HEK293 (cell line): Measurements from ENCODE around the gene MTHFSD.

ENCODE experiments used
- CTCF ChIA-PET: fragments of 350-600 bp; formaldehyde crosslinking; extraction: SDS; loops from one replicate; lab custom pipeline; 2021; ENCODE audit warnings: antibody characterized with exemption; lab: Yijun Ruan, JAX
- POLR2A ChIA-PET: fragments of 300-600 bp; formaldehyde crosslinking; extraction: SDS; loops from one replicate; lab custom pipeline; 2020; ENCODE audit warnings: antibody characterized with exemption, inconsistent platforms; lab: Yijun Ruan, JAX
- H3K27ac ChIP-seq: fragments of 200-500 bp; sonication (Bioruptor generic); 2 replicates; pipeline ENCODE4 v1.5.1; 2014; ENCODE audit warnings: low read depth, low read length, control low read depth, inconsistent platforms; ENCODE audit errors: extremely low read depth
- H3K36me3 ChIP-seq, 2 experiments: fragments of 200-500 bp in 1 of 2; sonication (Bioruptor generic) in 1 of 2; 1 replicate in 1 of 2; 2 replicates in 1 of 2; pipeline ENCODE4 v1.5.1; 2014 to 2017; ENCODE audit warnings: inconsistent platforms in 2 of 2, low read length in 2 of 2; ENCODE audit not compliant: control insufficient read depth in 2 of 2, insufficient read depth in 1 of 2
- H3K4me1 ChIP-seq: fragments of 200-500 bp; sonication (Bioruptor generic); 2 replicates; pipeline ENCODE4 v1.5.1; 2014; ENCODE audit warnings: mild to moderate bottlenecking, low read length, inconsistent platforms; ENCODE audit not compliant: control insufficient read depth, insufficient read depth
- H3K4me3 ChIP-seq: 2 replicates; pipeline ENCODE4 v1.5.1; 2011; ENCODE audit warnings: low read depth, mild to moderate bottlenecking, control low read depth, low read length, moderate library complexity
- H3K9me3 ChIP-seq: fragments of 200-500 bp; sonication (Bioruptor generic); 2 replicates; pipeline ENCODE4 v1.5.1; 2014; ENCODE audit warnings: low read depth, low read length, inconsistent platforms; ENCODE audit not compliant: control insufficient read depth, insufficient read depth
- HOXD13 ChIP-seq: sonication (generic); formaldehyde crosslinking; IDR thresholded peaks from 2 replicates; pipeline ENCODE4 v1.8.0; 2022; ENCODE audit warnings: missing genetic modification reagents, borderline replicate concordance
- SCRT1 ChIP-seq: fragments of 450-650 bp; formaldehyde crosslinking; IDR thresholded peaks from 2 replicates; pipeline ENCODE4 v1.5.1; 2016; ENCODE audit warnings: missing biosample characterization, missing genetic modification characterization, borderline replicate concordance
- ZBTB11 ChIP-seq: fragments of 450-650 bp; formaldehyde crosslinking; conservative IDR thresholded peaks from 2 replicates; pipeline ENCODE4 v1.5.1; 2016; ENCODE audit warnings: low read depth, missing biosample characterization, missing genetic modification characterization
- ZNF121 ChIP-seq: fragments of 450-650 bp; formaldehyde crosslinking; IDR thresholded peaks from 2 replicates; pipeline ENCODE4 v1.5.1; 2016; ENCODE audit warnings: missing biosample characterization, missing genetic modification characterization
- ZNF140 ChIP-seq: fragments of 450-650 bp; formaldehyde crosslinking; IDR thresholded peaks from 2 replicates; pipeline ENCODE4 v1.5.1; 2016; ENCODE audit warnings: missing biosample characterization, missing genetic modification characterization
- ZNF175 ChIP-seq: fragments of 450-650 bp; formaldehyde crosslinking; IDR thresholded peaks from 2 replicates; pipeline ENCODE4 v1.5.1; 2016; ENCODE audit warnings: missing biosample characterization, missing genetic modification characterization
- ZNF24 ChIP-seq: fragments of 450-650 bp; formaldehyde crosslinking; IDR thresholded peaks from 2 replicates; pipeline ENCODE4 v1.5.1; 2016; ENCODE audit warnings: missing biosample characterization, missing genetic modification characterization
- ZNF248 ChIP-seq: fragments of 450-650 bp; formaldehyde crosslinking; IDR thresholded peaks from 2 replicates; pipeline ENCODE4 v1.5.1; 2017; ENCODE audit warnings: missing biosample characterization, missing genetic modification characterization
- ZNF596 ChIP-seq: fragments of 450-650 bp; IDR thresholded peaks from 2 replicates; pipeline ENCODE4 v1.5.0; 2018; ENCODE audit warnings: missing biosample characterization, mild to moderate bottlenecking, missing genetic modification characterization, moderate library complexity
- ZNF660 ChIP-seq: fragments of 450-650 bp; IDR thresholded peaks from 2 replicates; pipeline ENCODE4 v1.5.1; 2018; ENCODE audit warnings: missing biosample characterization, mild to moderate bottlenecking, missing genetic modification characterization
- ZNF677 ChIP-seq: fragments of 450-650 bp; IDR thresholded peaks from 2 replicates; pipeline ENCODE4 v1.5.0; 2018; ENCODE audit warnings: missing biosample characterization, mild to moderate bottlenecking, missing genetic modification characterization, moderate library complexity
- ZNF747 ChIP-seq: fragments of 450-650 bp; formaldehyde crosslinking; IDR thresholded peaks from 2 replicates; pipeline ENCODE4 v1.5.1; 2016; ENCODE audit warnings: missing biosample characterization, missing genetic modification characterization
- ZNF76 ChIP-seq: fragments of 450-650 bp; formaldehyde crosslinking; IDR thresholded peaks from 2 replicates; pipeline ENCODE4; 2016; ENCODE audit warnings: low read depth, missing biosample characterization, missing genetic modification characterization, borderline replicate concordance
- ZNF792 ChIP-seq: fragments of 450-650 bp; formaldehyde crosslinking; IDR thresholded peaks from 2 replicates; pipeline ENCODE4 v1.5.1; 2016; ENCODE audit warnings: missing biosample characterization, missing genetic modification characterization
- ZSCAN16 ChIP-seq: fragments of 450-650 bp; formaldehyde crosslinking; IDR thresholded peaks from 2 replicates; pipeline ENCODE4 v1.5.1; 2016; ENCODE audit warnings: missing biosample characterization, missing genetic modification characterization
- ZSCAN30 ChIP-seq: fragments of 450-650 bp; IDR thresholded peaks from 2 replicates; pipeline ENCODE4 v1.5.1; 2018; ENCODE audit warnings: missing biosample characterization, mild to moderate bottlenecking, missing genetic modification characterization, moderate library complexity
- TF ChIP-seq, protein P1 (sequence below): fragments of 450-650 bp; formaldehyde crosslinking; IDR thresholded peaks from 2 replicates; pipeline ENCODE4 v1.5.1; 2016; ENCODE audit warnings: missing biosample characterization, missing genetic modification characterization
- TF ChIP-seq, protein P2 (sequence below): fragments of 450-650 bp; formaldehyde crosslinking; IDR thresholded peaks from 2 replicates; pipeline ENCODE4 v1.5.1; 2016; ENCODE audit warnings: missing biosample characterization, missing genetic modification characterization

MTHFSD gene

DNA sequence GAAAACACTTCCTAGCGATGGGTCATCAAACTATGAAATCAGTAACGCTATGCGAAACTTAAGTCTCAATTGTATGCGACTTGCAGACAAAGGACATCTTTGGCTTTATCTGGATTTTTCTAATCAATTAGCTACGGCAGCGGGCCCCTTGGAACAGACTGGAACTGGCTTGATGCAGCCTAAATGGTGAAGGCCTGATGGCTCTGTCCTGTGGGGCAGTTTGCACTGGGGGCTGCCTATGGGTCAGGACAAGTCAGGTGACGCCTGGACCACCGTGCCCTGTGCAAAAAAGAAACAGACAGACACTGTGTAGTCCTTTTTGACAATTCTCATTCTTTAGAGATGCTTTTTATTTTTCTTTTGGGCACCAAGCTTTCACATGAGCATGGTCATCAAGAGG is 22.0 kb downstream of the MTHFSD start:
- Histone ChIP-seq H3K4me3 (no peak overlapping the region), H3K27ac (no peak overlapping the region)
- ChIA-PET CTCF (interaction anchor here (0.6 to 0.7 kb wide), 2 partner anchors 120 to 1236 kb away, joined by 3 read pairs; no protein-coding TSS in a partner anchor), POLR2A (no interaction called here)
- no peak for TF ChIP-seq ZNF140 (tag by site-specific recombination)
- TF ChIP-seq SCRT1: no peak
- TF ChIP-seq ZNF792 (tag by site-specific recombination): no peak
- TF ChIP-seq, protein P1, sequence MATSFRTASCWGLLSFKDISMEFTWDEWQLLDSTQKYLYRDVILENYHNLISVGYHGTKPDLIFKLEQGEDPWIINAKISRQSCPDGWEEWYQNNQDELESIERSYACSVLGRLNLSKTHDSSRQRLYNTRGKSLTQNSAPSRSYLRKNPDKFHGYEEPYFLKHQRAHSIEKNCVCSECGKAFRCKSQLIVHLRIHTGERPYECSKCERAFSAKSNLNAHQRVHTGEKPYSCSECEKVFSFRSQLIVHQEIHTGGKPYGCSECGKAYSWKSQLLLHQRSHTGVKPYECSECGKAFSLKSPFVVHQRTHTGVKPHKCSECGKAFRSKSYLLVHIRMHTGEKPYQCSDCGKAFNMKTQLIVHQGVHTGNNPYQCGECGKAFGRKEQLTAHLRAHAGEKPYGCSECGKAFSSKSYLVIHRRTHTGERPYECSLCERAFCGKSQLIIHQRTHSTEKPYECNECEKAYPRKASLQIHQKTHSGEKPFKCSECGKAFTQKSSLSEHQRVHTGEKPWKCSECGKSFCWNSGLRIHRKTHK (tag by site-specific recombination): no peak
- TF ChIP-seq ZBTB11 (tag by site-specific recombination): no peak
- TF ChIP-seq ZNF76 (tag by site-specific recombination): no peak
- no peak for TF ChIP-seq ZSCAN30 (tag by site-specific recombination)
- no peak for TF ChIP-seq ZNF596 (tag by site-specific recombination)
- TF ChIP-seq, all 188 proteins: peak for 0
- H3K9me3 ChIP-seq: no peaks in the 10 kb centered on the region
- H3K4me1 ChIP-seq: no peaks in the 10 kb centered on the region
- H3K36me3 ChIP-seq: peaks cover 5 to 34% of the 10 kb centered on the region in 2 experiments

DNA sequence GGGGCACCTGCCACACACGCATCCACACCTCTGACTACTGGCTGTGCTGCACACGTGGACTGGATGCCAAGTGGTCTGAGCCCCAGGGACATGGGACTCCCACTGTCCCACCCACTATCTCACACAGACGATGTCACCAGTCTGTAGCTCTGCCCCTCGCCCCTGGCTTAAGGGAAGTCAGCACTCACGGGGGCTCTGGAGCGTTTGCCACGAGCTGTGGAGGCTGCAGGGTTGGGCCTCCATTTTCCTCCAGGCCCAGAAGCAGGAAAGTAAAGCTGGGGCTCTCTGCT is 22.6 kb downstream of the MTHFSD start:
- Histone ChIP-seq H3K4me3 (no peak overlapping the region), H3K27ac (no peak overlapping the region), H3K36me3 (peaks cover 3 to 28% of the 10 kb centered on the region in 2 experiments), H3K4me1 (no peaks in the 10 kb centered on the region), H3K9me3 (no peaks in the 10 kb centered on the region)
- TF ChIP-seq ZNF121: no peak
- POLR2A ChIA-PET: no interaction called here
- CTCF ChIA-PET: interaction anchor here (0.6 kb wide), 1 partner anchor 1236 kb away, joined by 3 read pairs; no protein-coding TSS in a partner anchor

- no peaks in the 10 kb centered on the region for H3K9me3 ChIP-seq
- no peak overlapping the region for H3K4me3 ChIP-seq
- H3K27ac ChIP-seq: no peak overlapping the region
- ChIA-PET POLR2A (no interaction called here), CTCF (interaction anchor here (1.3 kb wide), 1 partner anchor 12 kb away, joined by 7 read pairs; no protein-coding TSS in a partner anchor)
- TF ChIP-seq ZNF24 (no peak), ZNF248 (tag by site-specific recombination) (no peak), ZNF660 (tag by site-specific recombination) (no peak), ZSCAN30 (tag by site-specific recombination) (no peak), HOXD13 (no peak), ZNF175 (no peak), ZSCAN16 (tag by site-specific recombination) (no peak), ZNF747 (tag by site-specific recombination) (no peak), ZNF677 (tag by site-specific recombination) (no peak)
- TF ChIP-seq, protein P2, sequence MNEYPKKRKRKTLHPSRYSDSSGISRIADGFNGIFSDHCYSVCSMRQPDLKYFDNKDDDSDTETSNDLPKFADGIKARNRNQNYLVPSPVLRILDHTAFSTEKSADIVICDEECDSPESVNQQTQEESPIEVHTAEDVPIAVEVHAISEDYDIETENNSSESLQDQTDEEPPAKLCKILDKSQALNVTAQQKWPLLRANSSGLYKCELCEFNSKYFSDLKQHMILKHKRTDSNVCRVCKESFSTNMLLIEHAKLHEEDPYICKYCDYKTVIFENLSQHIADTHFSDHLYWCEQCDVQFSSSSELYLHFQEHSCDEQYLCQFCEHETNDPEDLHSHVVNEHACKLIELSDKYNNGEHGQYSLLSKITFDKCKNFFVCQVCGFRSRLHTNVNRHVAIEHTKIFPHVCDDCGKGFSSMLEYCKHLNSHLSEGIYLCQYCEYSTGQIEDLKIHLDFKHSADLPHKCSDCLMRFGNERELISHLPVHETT (tag by site-specific recombination): no peak
- H3K36me3 ChIP-seq: peaks cover 0 to 24% of the 10 kb centered on the region in 2 experiments; a peak in 2 of 3 replicates
- no peaks in the 10 kb centered on the region for H3K4me1 ChIP-seq
Measured at GRCh38 chr16:86531641-86532525, 23.2 kb downstream of the MTHFSD start.
